NK-92 (cell line): ENCODE measurements around the gene PSMB11.

Experiments
- DNase-seq: peaks from one replicate; lab custom pipeline; 2025; ENCODE audit not compliant: unreplicated experiment; lab: John Stamatoyannopoulos, UW

PSMB11 gene

GRCh38 chr14:23056956-23057756, 15.1 kb downstream of the PSMB11 start, which contains the start of gene CDH24:
Gene CDH24, minus strand, starts transcription at chr14:23057520. Its CDS starts 1,787 bp downstream, at chr14:23055733.
- DNase-seq: no peak

GRCh38 chr14:23057757-23058653, 16.0 kb downstream of the PSMB11 start:
- no peak for DNase-seq

- no peak for DNase-seq
Observed at GRCh38 chr14:23058654-23059504, 16.9 kb downstream of the PSMB11 start.

- DNase-seq: no peak
Observed at GRCh38 chr14:23060536-23061260, 18.7 kb downstream of the PSMB11 start.

GRCh38 chr14:23062002-23062401, 20.0 kb downstream of the PSMB11 start:
- no peak for DNase-seq

GRCh38 chr14:23063601-23064000, 21.6 kb downstream of the PSMB11 start:
- DNase-seq: no peak

- DNase-seq: no peak
Observed at GRCh38 chr14:23066368-23066767, 24.4 kb downstream of the PSMB11 start.

- no peak for DNase-seq
Observed at GRCh38 chr14:23066855-23067744, 25.1 kb downstream of the PSMB11 start.

GRCh38 chr14:23067847-23068788, 26.1 kb downstream of the PSMB11 start:
- DNase-seq: no peak

- DNase-seq: no peak
Observed at GRCh38 chr14:23068789-23069412, 26.9 kb downstream of the PSMB11 start.

- no peak for DNase-seq
Observed at GRCh38 chr14:23069413-23069806, 27.4 kb downstream of the PSMB11 start.

GRCh38 chr14:23070262-23071129, 28.5 kb downstream of the PSMB11 start:
- no peak for DNase-seq

GRCh38 chr14:23071244-23071920, 29.4 kb downstream of the PSMB11 start:
- no peak for DNase-seq

- no peak for DNase-seq
Observed at GRCh38 chr14:23071921-23072539, 30.0 kb downstream of the PSMB11 start.

- DNase-seq: no peak
Observed at GRCh38 chr14:23074906-23075305, 32.9 kb downstream of the PSMB11 start.
